Activated CD4-positive, alpha-beta memory T cell treated with anti-CD3 and anti-CD28 coated beads, Interleukin-2, amount 10 ng/mL, durations not matched to agents 7 days and 5 days (primary cell): Measurements from ENCODE around the gene EDAR. TPM values are rescaled to one million over a fixed set of nuclear protein-coding genes. Genes with fewer than 3 reads are reported as not detected.

ENCODE experiments used
- CTCF ChIA-PET: fragments of 350-600 bp; sonication (Branson Sonifier 250); formaldehyde crosslinking; loops from one replicate; lab custom pipeline; 2021; ENCODE audit warnings: antibody characterized with exemption, inconsistent platforms; lab: Charles Lee
- POLR2A ChIA-PET: fragments of 350-600 bp; sonication (Branson Sonifier 250); formaldehyde crosslinking; loops from one replicate; lab custom pipeline; 2021; ENCODE audit warnings: antibody characterized with exemption; lab: Charles Lee
- DNase-seq: peaks from one replicate; pipeline ENCODE4 v3.0.0-alpha.2; 2020
- H3K27ac Mint-ChIP-seq: one replicate; pipeline ENCODE4 v1.8.0; 2021; ENCODE audit warnings: mild to moderate bottlenecking, mixed read lengths
- H3K27me3 Mint-ChIP-seq: one replicate; pipeline ENCODE4 v1.8.0; 2021; ENCODE audit warnings: mixed read lengths
- H3K36me3 Mint-ChIP-seq: one replicate; pipeline ENCODE4 v1.8.0; 2021; ENCODE audit warnings: low read depth, mixed read lengths
- H3K4me1 Mint-ChIP-seq: one replicate; pipeline ENCODE4 v1.8.0; 2021; ENCODE audit warnings: mixed read lengths
- H3K4me3 Mint-ChIP-seq: one replicate; pipeline ENCODE4 v1.8.0; 2021; ENCODE audit warnings: mild to moderate bottlenecking, mixed read lengths
- H3K9me3 Mint-ChIP-seq: one replicate; pipeline ENCODE4 v1.8.0; 2021; ENCODE audit warnings: mixed read lengths
- total RNA-seq, 2 experiments: library from RNA; stranded (reverse); gene quantifications; one replicate each; pipeline ENCODE4 v1.2.3, GENCODE V29; 2021

Gene EDAR
- total RNA-seq, 2 experiments from 2014 or later: not detected

DNA sequence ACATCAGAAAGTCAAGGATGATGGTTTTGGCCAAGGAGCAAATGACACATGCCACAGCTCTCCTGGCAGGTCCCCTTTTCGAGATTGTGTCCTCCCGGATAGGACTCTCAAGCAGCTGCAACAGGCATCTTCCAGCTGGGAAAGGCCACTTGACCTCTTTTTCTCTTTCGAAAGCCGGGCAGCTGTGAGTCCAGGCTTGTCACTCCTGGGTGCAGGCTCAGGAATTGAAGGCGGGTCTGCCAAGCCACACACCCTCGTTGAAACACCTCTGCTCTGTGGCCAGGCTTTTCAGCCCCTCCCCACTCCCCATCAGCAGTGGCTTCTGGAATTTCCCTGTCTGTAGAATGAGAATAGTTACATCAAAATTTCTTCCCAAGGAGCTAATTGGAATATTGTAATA is 104.4 kb downstream of the EDAR start:
- H3K27ac Mint-ChIP-seq: no peak overlapping the region
- peaks cover 6% of the 10 kb centered on the region for H3K9me3 Mint-ChIP-seq
- no peak for DNase-seq
- POLR2A ChIA-PET: no interaction called here
- peaks cover 4% of the 10 kb centered on the region for H3K36me3 Mint-ChIP-seq
- no peak overlapping the region for H3K4me3 Mint-ChIP-seq
- no peaks in the 10 kb centered on the region for H3K4me1 Mint-ChIP-seq
- CTCF ChIA-PET: interaction anchor here (1.1 kb wide), 1 partner anchor 9 kb away, joined by 3 read pairs; no protein-coding TSS in a partner anchor
- peaks cover 7% of the 10 kb centered on the region for H3K27me3 Mint-ChIP-seq

DNA sequence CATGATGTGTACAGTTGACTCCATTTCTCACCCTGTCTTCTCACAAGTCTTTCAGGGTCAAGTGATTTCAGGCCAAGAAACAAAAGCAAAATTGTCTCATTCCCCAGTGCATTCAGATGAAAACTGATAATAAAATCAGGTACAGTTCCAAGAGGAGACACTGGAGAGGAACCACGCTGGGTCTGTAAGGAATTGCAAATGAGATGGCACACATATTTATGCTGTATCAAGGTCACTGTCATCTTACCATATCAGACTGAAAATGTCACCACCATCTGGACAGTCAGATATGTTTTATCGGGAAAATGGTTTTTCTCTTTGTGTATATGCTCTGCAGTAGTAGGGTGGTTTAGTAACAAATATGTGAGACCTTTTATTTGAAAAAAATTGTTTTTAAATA is 110.7 kb downstream of the EDAR start:
- H3K27me3 Mint-ChIP-seq: no peaks in the 10 kb centered on the region

DNA sequence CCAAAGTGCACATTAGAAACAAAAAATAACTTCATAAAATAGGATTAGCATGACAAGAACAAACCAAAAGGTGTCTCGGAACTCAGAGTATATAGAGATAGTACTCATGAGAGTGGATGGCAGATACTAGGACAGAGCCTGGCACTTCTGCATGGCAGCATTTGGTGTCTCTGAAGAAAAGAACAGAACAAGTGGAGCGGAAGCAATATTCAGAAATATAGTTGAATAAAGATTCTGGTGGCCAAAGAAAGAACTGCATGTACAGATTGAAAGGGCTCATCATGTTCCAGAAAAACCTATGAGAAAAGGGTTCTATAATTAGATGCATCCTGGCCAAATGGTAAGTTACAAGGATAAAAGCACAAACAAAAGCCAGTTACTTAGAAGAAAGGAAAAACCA is 111.5 kb downstream of the EDAR start:
- H3K4me3 Mint-ChIP-seq: no peak overlapping the region
- ChIA-PET CTCF (interaction anchor here (1.0 to 1.3 kb wide), 2 partner anchors 9 to 18 kb away, joined by 3 read pairs; no protein-coding TSS in a partner anchor), POLR2A (no interaction called here)
- H3K4me1 Mint-ChIP-seq: no peaks in the 10 kb centered on the region
- DNase-seq: no peak
- peaks cover 4% of the 10 kb centered on the region for H3K9me3 Mint-ChIP-seq
- H3K27me3 Mint-ChIP-seq: no peaks in the 10 kb centered on the region
- H3K27ac Mint-ChIP-seq: no peak overlapping the region
- peaks cover 15% of the 10 kb centered on the region for H3K36me3 Mint-ChIP-seq

More for the DNA sequence above, 110.7 kb downstream of the EDAR start:
- ChIA-PET POLR2A (no interaction called here), CTCF (interaction anchor here (1.0 to 1.3 kb wide), 2 partner anchors 10 to 17 kb away, joined by 3 read pairs; no protein-coding TSS in a partner anchor)
- Mint-ChIP-seq H3K9me3 (peaks cover 4% of the 10 kb centered on the region), H3K4me3 (no peak overlapping the region), H3K4me1 (no peaks in the 10 kb centered on the region), H3K27ac (no peak overlapping the region), H3K36me3 (peaks cover 14% of the 10 kb centered on the region)
- no peak for DNase-seq

DNA sequence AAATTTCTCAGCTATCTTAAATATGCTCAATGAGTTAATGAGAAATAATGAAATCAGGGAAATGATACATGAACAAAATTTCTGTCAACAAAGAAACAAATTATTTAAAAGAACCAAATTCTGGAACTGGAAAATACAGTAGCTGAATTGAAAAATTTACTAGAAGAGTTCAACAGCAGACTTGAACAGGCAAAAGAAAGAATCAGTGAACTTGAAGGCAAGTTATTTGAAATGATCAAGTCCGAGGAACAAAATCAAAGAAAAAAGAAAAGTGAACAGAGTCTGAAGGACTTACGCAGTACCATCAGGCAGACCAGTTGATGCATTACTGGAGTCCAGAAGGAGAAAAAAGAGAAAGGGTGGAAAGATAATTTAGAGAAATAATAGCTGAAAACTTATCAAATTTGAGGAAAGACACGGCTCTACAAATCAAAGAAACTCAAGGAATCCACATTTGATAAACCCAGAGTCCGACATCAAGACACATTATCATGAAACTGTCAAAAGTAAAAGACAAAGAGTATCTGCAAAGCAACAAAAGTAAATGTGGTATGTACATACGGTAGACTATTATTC is 118.9 kb downstream of the EDAR start:
- peaks cover 10% of the 10 kb centered on the region for H3K4me1 Mint-ChIP-seq

DNA sequence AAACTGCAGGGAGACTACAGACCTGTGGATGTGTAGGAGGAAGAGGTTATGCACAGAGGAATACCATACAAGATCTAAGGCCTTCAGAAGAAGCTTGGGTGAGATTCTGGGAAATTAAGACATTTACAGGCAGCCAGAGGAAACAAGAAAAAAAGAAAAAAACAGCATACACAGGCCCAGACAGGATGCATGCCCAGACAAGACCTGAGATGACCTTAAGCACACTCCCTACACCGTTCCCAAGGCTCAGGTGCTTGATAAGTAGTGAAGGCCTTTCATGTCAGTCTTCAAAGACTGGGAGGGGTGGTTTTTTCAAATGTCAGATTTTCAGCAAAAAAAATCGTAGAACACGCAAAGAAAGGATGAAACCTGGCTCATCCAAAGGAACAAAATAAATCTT is 119.5 kb downstream of the EDAR start:
- Mint-ChIP-seq H3K4me1 (peaks cover 10% of the 10 kb centered on the region), H3K27ac (no peak overlapping the region), H3K9me3 (peaks cover 23% of the 10 kb centered on the region), H3K4me3 (no peak overlapping the region), H3K27me3 (no peaks in the 10 kb centered on the region), H3K36me3 (peaks cover 50% of the 10 kb centered on the region)
- DNase-seq: no peak
- POLR2A ChIA-PET: no interaction called here
- CTCF ChIA-PET: no interaction called here

More for the DNA sequence above, 118.9 kb downstream of the EDAR start:
- Mint-ChIP-seq H3K4me3 (no peak overlapping the region), H3K9me3 (peaks cover 23% of the 10 kb centered on the region), H3K36me3 (peaks cover 50% of the 10 kb centered on the region), H3K27me3 (no peaks in the 10 kb centered on the region), H3K27ac (no peak overlapping the region)
- ChIA-PET CTCF (no interaction called here), POLR2A (no interaction called here)
- no peak for DNase-seq

DNA sequence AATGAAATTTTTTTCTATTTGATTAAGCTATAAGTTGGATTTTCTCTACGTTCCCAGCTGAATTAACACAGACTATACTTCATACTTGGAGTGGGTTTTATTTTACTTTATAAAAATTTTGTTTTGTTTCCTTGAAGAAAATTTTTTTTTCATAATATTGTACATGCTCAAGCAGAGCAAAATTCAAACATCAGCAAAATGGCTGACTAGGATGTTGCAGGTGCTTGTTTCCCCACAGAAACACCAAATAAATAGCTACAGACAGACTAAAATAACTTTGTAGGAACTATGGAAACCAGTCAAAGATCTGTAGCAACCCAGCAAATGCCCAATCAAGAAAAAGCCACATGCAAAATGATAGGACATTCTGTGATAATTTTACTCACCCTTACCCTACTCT is 120.1 kb downstream of the EDAR start:
- no peak for DNase-seq
- Mint-ChIP-seq H3K36me3 (peaks cover 45% of the 10 kb centered on the region), H3K4me1 (peaks cover 10% of the 10 kb centered on the region), H3K9me3 (peaks cover 23% of the 10 kb centered on the region), H3K27ac (no peak overlapping the region), H3K27me3 (no peaks in the 10 kb centered on the region), H3K4me3 (no peak overlapping the region)
- ChIA-PET POLR2A (no interaction called here), CTCF (interaction anchor here (0.8 to 1.2 kb wide), 2 partner anchors 9 to 12 kb away, joined by 3 read pairs; no protein-coding TSS in a partner anchor)

DNA sequence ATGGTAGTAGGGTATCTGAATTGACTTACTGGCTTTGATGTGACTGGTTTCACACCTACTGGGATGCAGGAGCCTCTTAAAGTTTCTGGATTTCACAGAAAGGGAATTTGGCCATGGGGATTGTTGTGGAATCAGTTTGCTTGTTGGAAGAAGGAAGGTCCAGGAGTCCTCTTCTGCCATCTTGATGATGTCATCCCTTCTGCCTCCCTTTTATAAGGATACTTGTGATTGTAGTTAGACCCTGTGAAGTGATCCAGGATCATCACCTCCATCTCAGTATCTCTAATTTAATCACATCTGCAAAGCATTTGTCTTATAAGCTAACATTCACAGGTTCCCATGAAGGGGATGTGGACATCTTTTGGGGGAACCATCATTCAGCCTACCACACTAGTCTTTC is 123.0 kb downstream of the EDAR start:
- H3K27me3 Mint-ChIP-seq: no peaks in the 10 kb centered on the region
- peaks cover 18% of the 10 kb centered on the region for H3K9me3 Mint-ChIP-seq
- peaks cover 10% of the 10 kb centered on the region for H3K4me1 Mint-ChIP-seq
- H3K27ac Mint-ChIP-seq: no peak overlapping the region
- no peak overlapping the region for H3K4me3 Mint-ChIP-seq
- ChIA-PET CTCF (no interaction called here), POLR2A (no interaction called here)
- DNase-seq: no peak
- H3K36me3 Mint-ChIP-seq: peaks cover 39% of the 10 kb centered on the region

DNA sequence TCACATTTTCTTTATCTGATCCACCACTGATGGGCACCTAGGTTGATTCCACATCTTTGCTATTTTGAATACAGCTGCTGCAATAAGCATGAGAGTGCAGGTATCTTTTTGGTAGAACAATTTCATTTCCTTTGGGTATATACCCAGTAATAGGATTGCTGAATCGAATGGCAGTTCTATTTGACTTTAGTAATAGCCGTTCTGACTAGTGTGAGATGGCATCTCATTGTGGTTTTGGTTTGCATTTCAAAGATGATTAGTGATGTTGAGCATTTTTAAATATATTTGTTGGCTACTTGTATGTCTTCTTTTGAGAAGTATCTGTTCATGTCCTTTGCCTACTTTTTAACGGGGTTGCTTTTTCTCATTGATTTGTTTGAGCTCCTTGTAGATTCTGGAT is 130.1 kb downstream of the EDAR start:
- DNase-seq: no peak
- Mint-ChIP-seq H3K27me3 (no peaks in the 10 kb centered on the region), H3K4me3 (no peak overlapping the region), H3K9me3 (no peaks in the 10 kb centered on the region), H3K36me3 (peaks cover 14% of the 10 kb centered on the region), H3K27ac (no peak overlapping the region), H3K4me1 (peaks cover 2% of the 10 kb centered on the region)
- CTCF ChIA-PET: no interaction called here
- POLR2A ChIA-PET: no interaction called here

DNA sequence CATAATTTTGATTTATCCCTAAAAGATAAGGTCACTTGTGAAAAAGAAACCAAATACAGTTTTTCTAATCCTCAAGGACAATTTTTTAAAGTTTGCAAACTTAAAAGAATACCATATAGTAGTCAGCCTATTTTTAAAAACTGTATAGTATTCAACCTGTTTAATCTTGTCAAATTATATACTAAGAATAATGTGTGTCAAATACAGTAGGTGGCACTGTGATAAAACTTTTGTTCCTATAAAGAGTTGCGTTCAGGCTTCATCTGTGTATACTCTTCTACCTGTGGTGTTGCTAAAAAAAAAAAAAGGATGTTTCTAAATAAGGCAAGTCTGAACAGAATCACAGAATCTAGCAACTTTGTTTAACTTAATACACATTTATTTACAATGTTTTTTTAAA is 133.8 kb downstream of the EDAR start:
- Mint-ChIP-seq H3K27me3 (no peaks in the 10 kb centered on the region), H3K27ac (no peak overlapping the region), H3K4me3 (no peak overlapping the region), H3K4me1 (peaks cover 2% of the 10 kb centered on the region), H3K36me3 (peaks cover 19% of the 10 kb centered on the region), H3K9me3 (no peaks in the 10 kb centered on the region)
- ChIA-PET CTCF (no interaction called here), POLR2A (no interaction called here)
- DNase-seq: no peak

DNA sequence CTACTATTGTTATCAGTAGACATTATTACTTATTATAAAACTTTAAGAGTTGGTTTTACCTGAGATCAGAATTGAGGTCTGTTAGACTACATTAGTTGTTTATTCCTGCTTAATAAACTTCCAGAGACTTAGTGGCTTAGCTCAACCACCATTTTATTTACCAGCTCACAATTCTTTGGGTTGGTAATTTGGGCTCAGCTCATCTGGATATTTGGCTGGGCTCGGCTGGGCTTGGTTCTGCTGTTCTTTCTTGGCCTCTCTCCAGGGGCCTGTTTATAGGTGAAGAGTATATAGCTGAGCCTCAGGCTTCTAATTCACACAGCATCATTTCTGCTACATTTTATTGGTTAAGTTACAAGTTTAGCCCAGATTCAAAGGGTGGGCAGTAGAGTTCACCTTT is 134.5 kb downstream of the EDAR start:
- Mint-ChIP-seq H3K9me3 (no peaks in the 10 kb centered on the region), H3K36me3 (peaks cover 23% of the 10 kb centered on the region), H3K27ac (no peak overlapping the region), H3K4me1 (peaks cover 2% of the 10 kb centered on the region), H3K27me3 (no peaks in the 10 kb centered on the region), H3K4me3 (no peak overlapping the region)
- POLR2A ChIA-PET: interaction anchor here (0.9 kb wide), 1 partner anchor 13 kb away, joined by 3 read pairs; no protein-coding TSS in a partner anchor
- CTCF ChIA-PET: no interaction called here
- DNase-seq: no peak

DNA sequence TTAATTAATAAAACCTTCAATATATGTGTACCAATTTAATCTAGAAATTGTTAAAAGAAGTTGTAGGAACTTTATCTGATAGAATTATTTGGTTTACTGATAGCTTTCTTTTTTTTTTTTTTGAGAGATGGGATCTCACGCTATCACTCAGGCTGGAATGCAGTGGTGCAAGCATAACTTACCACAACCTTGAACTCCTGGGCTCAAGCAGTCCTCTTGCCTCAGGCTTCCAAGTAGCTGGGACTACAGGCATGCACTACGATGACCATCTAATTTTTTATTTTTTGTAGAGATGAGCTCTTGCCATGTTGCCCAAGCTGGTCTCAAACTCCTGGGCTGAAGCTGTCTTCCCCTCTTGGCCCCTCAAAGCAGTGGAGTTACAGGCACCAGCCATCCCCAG is 135.6 kb downstream of the EDAR start:
- Mint-ChIP-seq H3K4me1 (peaks cover 2% of the 10 kb centered on the region), H3K36me3 (peaks cover 18% of the 10 kb centered on the region), H3K27me3 (no peaks in the 10 kb centered on the region), H3K4me3 (no peak overlapping the region), H3K9me3 (no peaks in the 10 kb centered on the region), H3K27ac (no peak overlapping the region)
- ChIA-PET POLR2A (no interaction called here), CTCF (no interaction called here)
- no peak for DNase-seq

DNA sequence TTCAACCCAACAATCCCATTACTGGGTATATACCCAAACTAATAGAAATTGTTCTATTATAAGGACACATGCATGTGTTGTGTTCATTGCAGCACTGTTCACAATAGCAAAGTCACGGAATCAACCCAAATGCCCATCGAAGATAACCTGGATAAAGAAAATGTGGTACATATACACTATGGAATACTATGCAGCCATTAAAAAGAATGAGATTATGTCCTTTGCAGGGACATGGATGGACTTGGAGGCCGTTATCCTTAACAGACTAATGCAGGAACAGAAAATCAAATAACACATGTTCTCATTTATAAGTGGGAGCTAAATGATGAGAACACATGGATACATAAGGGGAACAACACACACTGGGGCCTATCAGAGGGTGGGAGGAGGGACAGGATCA is 136.6 kb downstream of the EDAR start:
- H3K4me1 Mint-ChIP-seq: peaks cover 2% of the 10 kb centered on the region
- CTCF ChIA-PET: no interaction called here
- no peak for DNase-seq
- H3K27me3 Mint-ChIP-seq: no peaks in the 10 kb centered on the region
- H3K9me3 Mint-ChIP-seq: no peaks in the 10 kb centered on the region
- no peak overlapping the region for H3K27ac Mint-ChIP-seq
- peaks cover 15% of the 10 kb centered on the region for H3K36me3 Mint-ChIP-seq
- H3K4me3 Mint-ChIP-seq: no peak overlapping the region
- POLR2A ChIA-PET: no interaction called here

DNA sequence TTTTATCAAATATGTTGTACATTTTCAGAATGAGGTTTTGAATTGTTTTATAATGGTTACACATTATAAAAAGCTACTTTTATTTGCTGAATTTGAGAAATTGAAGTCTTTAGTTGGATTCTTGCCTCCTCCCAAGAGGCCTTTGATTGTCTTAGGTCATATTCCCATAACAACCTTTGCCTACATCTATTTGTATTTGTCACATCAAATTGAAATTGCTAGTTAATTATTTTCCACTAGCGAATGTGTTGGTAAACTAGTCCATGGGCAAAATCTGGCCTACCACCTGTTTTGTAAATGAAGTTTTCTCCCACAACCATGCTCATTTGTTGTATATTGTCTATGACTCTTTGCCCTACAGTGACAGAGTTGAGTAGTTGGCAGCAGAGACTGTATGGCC is 142.0 kb downstream of the EDAR start:
- CTCF ChIA-PET: no interaction called here
- Mint-ChIP-seq H3K36me3 (peaks cover 28% of the 10 kb centered on the region), H3K4me1 (no peaks in the 10 kb centered on the region), H3K9me3 (no peaks in the 10 kb centered on the region), H3K27ac (no peak overlapping the region), H3K4me3 (no peak overlapping the region), H3K27me3 (no peaks in the 10 kb centered on the region)
- no peak for DNase-seq
- POLR2A ChIA-PET: no interaction called here

DNA sequence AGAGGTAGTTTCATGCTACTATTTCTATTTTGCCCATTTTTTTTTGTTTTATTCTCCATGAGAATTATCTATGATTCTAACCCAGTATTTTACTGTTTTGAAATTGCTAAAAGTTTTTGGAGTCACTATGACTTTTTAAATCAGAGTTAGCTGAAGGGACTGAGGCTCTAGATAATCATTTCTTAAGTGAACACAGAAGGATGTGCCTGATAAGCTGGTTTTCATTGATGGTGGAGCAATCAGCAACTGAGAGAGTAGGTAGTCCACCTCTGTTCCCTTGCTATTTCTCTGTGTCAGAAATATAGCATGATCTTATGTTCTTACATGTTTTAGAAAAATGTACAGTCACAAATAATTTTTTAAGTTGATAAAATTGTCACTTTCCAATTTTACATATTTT is 143.1 kb downstream of the EDAR start:
- ChIA-PET POLR2A (no interaction called here), CTCF (no interaction called here)
- H3K36me3 Mint-ChIP-seq: peaks cover 35% of the 10 kb centered on the region

More for the DNA sequence above, 143.1 kb downstream of the EDAR start:
- H3K4me3 Mint-ChIP-seq: no peak overlapping the region
- H3K27ac Mint-ChIP-seq: no peak overlapping the region
- no peaks in the 10 kb centered on the region for H3K27me3 Mint-ChIP-seq
- no peaks in the 10 kb centered on the region for H3K9me3 Mint-ChIP-seq
- no peak for DNase-seq
- H3K4me1 Mint-ChIP-seq: no peaks in the 10 kb centered on the region
